ENCODE measurements around the gene CAMK1.
A peak's percentile ranks its signal among the peaks of the same experiment; 100 is the strongest.
"Not testable (repeated sequence)": the region's sequence is repeated elsewhere in the genome, so short reads cannot be mapped to it uniquely, and the experiment has no call there.

Gene CAMK1

GRCh38 chr3:9792405-9793160 lies 22.8 kb upstream of the CAMK1 start, which contains the start of the genes ARPC4 and TADA3:
TSS of gene ARPC4 (plus strand) at chr3:9793082. CDS start at chr3:9793122, 40 bp downstream.
TSS of gene TADA3 (minus strand) at chr3:9792473. CDS start at chr3:9791466, 1,007 bp downstream.
- DNase-seq, result peak; percentile 90 to 98 (median 96)

DNA sequence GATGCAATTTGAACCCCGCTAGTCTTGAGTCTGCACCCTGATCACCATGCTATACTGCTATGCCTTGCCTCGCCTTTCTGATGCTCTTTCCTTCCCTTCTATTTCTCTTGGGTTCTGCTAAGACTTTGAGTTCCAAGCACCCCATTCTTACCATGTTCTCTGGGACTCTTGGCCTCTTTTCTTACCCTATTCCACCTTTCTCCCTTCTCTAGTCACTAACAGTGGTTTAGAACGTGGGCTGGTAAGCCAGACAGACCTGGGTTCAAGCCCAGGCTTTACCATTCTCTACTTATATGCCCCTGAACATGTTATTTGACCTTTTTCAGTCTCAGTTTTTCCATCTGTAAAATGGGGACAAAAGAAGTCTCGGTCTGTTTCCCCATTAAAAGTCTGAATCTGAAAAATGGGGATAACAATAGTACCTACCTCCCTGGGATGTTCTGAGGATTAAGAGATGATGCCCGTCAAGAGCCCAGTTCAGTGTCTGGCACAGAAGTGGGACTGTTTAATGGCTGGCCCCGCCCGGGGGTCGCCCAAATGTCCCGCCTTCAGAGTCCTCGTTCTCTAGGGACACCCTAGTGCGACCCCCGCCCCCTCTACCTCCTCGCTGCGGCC lies 22.1 kb upstream of the CAMK1 start:
- no peak for DNase-seq

GRCh38 chr3:9791127-9791526 lies 21.4 kb upstream of the CAMK1 start:
- no peak for DNase-seq

GRCh38 chr3:9787714-9788113 lies 18.0 kb upstream of the CAMK1 start:
- no peak for DNase-seq

DNA sequence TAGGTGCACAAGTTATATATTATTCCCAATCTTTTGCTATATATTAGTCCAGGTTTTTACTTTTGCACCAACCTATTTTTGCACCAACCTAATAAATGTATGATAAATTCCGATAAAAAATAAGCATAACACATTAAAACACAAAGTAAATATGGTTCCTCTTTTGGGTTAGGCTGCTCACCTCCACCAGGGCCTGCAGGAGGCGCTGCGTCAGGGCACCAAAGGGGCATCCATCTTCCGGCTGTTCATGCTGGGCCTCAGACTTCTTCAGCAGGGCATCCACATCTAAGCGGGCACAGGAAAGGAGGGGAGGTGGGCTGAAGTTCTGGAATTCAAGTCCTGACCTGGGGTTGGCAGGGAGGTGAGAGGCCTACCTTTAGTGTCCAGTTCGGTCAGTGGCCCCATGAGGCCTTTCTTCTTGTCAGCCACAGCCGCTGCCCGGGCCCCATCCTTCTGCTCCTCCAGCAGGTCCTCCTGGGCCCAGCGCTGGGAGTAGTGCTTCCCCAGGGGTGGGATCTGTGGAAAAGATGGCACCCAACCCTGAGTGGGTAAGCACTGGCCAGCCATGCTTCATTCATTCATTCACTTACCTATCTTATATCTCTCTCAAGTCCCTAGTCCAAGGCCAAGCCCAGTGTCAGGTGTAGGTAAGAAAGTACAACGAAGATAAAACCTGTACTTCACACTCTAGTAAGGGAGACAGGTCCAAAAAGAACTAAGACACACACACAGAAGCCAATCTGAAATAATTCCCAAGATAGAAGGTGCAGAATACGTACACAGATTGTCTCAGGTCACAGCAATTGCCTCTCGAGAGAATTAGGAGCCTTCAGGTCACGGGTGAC lies 17.3 kb upstream of the CAMK1 start:
- no peak for DNase-seq

DNA sequence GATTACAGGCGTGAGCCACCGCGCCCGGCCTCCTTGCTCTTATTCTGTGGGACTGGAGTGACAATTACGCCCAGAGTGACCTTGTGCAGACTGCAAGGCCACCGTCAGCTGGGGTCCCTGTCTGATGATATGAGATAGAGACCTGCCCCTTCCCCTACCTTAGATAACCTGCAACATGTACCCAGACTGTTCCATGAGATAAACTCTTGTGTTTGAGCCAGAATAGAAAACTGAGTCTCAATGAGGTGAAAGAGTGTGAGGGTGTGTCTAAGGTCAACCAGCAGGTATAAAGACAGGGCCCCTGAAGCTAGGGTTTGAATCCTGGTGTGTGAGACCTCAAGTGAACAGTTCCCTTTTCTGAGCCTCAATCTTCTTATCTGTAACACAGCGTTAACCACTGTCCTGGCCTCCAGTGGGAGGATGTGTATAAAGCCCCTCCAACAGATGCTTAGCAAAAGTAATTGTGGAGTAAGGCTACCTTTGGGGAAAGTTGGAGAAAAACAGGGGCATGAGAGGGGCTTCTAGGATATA lies 16.5 kb upstream of the CAMK1 start:
- DNase-seq, result no peak

DNA sequence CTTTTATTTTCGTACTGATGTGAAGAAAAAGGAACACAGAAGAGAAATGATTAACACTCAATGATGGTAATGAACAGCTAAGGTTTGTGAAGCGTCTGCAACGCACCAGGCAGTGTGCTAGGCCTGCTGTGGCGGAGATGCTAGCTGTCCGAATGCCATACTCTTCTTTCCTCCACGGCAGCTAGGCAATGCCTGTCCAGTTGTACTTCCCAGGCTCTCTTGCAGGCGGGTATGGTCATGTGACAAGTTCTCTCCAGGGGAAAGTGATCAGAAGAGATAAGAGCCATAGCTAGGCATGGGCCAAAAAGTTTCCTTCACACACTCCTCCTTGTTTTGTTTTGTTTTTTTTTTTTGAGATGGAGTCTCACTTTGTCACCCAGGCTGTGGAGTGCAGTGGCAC lies 15.9 kb upstream of the CAMK1 start:
- DNase-seq, result no peak

DNA sequence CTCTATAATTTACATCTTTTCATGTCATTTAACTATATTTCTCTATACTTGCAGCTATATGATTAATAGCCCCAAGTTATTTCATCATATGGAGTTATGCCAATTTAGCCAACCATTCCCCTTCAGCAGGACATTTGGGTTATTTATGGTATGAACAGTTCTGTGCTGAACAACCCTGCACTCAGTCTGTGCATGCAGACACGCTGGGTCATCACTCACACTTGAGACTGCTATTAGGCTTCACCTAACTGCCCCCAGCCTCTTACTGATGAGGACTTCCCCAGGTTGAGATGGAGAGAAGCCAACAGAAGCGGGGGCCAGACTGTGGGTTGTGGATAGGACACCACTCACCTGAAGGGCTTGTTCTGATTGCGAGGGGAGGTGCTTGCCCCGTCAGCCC lies 15.2 kb upstream of the CAMK1 start:
- DNase-seq, result no peak

DNA sequence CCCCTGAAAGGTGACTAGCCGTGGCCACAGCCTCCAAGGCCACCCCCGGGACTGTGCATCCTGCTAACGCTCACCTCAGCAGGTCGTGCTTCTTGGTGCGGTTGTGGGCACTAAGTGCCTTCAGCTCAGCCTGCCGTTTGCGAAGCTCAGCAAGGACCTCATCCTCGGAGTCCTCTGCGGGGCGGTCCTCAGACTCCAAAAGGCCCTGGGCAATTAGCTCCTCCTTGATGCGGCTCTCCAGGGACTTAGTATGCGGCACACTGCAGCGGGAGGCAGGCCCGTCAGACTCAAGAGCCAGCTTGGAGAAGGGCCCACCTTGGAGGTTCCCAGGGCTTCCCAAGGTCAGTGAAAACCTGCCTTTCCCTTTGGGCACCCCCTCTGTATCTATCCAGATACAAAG lies 14.2 kb upstream of the CAMK1 start:
- peak in 1 of 14 donors; percentile 20 for DNase-seq

DNA sequence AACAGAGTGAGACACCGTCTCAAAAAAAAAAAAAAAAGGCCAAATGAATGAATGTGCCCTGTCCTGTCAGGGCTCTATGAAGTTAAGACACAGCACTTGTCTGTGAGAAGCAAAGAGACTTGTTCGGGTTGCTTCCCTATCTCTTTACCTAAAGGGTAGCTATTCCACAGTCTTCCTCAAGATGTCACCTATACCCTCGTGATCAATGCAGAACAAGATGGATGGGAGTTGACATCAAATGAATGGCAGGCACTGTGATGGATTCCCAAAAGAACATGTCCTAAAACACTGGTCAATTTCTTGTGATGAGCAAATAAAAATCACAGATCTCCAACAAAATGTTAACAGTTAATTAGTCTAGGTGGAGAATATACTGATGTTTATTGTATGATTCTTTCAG lies 13.0 kb upstream of the CAMK1 start:
- no peak for DNase-seq

DNA sequence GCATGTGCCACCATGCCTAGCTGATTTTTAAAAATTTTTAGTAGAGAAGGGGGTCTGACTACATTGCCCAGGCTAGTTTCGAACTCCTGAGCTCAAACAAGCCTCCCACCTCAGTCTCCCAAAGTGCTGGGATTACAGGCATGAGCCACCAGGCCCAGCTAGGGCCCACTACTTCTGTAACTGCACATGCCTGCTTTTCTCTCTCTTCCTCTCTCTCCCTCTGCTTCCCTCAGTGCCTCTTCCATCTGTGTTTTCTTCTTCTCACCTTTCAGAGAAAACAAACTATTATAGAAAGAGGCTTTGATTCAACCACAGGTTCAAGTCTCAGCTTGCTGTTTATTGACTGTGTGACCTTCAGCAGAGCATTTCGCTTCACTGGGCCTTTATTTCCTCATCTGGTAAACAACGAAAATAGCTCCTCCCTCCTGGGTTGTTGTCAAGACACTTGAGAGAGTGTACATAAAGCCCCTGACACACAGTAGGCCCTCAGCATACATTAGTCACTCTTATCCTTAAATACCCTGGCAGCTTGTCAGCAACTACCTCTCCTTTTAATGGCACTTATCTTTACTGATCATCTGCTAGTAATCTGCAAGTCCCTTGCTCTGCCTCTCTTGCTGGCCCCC lies 12.3 kb upstream of the CAMK1 start:
- DNase-seq, result no peak

DNA sequence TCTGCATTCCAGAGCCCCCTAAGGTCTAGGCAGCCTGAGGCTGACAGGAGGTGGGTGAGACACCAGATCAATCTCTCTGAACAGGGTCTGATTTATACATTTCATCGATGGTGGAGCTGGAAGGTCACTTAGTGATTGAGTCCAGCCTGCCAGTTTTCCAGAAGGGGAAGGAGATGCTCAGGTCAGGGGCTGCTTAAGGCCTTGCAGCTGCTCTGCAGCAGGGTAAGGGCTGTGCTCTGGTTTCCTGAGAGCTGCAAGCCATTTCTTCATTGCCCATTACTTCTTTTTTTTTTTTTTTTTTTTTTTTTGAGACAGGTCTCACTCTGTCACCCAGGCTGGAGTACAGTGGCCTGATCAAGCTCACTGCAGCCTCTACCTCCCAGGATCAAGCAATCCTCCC lies 11.8 kb upstream of the CAMK1 start:
- no peak for DNase-seq

GRCh38 chr3:9780910-9781309 lies 11.2 kb upstream of the CAMK1 start:
- no peak for DNase-seq

- no peak for DNase-seq
These were observed 10.7 kb upstream of the CAMK1 start for GRCh38 chr3:9780458-9780812.

GRCh38 chr3:9779721-9780457 lies 10.1 kb upstream of the CAMK1 start:
- peak in 7 of 14 donors; percentile 17 to 58 (median 40) for DNase-seq

DNA sequence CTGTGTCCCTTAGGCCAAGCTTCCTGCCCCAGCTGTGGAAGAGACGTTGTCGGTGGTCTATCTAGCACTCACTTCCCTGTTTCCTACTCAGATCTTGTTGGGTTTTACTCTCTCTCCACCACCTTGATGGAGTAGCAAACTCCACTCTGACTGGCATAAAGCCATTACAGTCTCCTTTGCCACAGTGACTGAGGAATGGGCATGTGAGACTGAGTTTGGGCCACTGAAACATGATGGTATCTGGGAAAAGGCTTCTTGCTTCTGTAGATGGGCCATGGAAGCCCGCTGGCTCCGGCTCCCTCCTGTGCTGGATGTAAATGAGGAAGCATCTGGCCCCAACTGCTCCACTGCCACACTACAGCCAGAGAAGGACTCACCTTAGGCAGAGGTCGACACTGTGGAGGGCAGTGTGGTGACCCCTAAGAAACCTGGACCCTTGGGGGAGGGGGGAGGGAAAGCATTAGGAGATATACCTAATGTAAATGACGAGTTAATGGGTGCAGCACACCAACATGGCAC lies 9.4 kb upstream of the CAMK1 start:
- no peak for DNase-seq

DNA sequence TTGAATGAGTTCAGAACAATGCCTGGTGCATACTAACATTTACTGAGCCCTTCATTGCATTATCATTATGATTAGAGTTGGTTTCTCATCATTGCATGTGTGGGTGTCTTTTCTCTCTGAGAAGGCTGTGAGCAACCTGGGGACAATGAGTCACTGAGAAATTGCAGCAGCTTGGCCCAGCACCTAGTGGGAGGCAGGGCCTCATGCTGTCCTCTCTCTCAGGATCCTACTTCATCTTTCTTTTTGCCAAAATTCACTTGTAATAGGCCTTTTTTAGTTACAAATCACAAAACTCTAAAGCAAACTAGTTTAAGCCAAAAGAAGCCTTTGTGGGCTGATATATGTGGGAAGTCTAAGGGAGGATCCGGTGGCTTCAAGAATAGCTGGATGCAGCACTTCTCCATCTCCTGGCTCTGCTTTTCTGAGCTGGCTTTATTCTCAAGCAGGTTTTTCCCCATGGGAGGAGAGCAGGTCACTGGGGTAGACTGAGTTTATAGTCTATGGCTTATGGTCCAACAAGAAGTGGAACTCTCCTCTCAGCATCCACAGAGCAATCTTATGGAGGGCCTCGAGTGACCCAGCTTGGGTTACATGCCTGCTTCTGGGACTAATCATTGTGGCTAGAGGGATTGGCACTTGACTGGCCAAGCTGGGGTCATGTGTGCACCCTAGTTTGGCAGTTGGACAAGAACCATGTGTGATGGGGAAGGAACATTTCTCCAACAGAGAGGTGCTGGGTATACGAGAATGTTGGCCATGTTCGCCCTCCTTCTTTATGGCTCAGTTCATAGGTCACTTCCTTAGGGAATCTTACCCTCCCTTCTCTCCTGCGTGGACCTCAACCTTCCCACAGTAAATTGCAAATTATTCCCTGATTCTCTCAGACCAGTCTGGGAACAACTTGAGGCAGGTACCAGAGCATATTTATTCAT lies 8.7 kb upstream of the CAMK1 start:
- peak in 1 of 14 donors; percentile 53 for DNase-seq

DNA sequence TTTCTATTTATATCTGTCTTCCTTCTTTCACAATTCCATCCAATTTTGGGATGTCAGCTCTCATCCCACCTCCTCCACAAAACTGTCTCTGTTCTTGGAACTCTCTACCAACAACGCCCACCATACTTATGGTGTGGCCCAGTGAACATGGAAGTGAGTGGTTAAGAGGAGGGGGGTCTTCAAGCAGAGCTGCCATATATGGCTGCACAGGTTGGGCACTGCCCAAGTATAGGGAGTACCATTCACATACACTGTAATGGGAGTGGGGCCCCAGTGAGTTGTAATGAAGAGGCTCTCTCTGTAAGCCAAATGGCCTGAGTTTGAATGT lies 7.9 kb upstream of the CAMK1 start:
- DNase-seq, result no peak

DNA sequence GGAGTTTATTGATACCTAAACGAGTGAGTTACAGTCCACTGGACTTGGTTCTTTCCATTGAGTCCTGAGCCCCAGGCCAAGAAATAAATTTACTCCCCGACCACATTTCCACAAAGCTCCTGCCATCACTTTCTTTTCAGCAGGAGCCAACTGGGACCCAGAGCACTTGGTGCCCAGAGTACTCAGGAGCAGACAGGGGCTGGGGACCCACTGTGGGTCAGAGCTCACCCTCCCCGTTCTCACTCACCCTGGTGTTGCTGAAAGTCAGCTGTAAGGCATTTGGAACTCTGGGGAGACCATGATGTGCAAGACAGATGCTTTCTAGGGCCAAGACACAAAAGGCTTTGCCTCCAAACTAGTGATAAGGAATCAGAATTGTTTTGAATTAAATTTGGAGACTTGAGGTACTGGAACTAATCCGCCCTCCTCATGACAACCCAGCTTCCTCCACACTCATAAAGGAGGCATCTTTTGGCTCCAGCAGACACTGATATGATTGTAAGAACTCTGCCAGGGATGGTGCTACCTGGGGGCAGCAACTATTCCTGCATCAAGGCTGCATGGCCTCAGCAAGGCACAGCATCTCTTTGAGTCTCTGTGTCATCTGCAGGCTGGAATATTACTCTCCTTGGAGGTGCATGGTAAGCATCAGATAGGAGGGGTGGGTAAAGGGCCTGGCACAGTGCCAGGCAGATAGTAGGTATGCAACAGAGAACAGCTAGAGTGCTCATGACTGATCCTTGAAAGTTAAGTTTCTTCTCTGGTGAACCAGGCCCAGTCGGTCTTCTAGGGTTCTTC lies 7.3 kb upstream of the CAMK1 start:
- DNase-seq, result no peak

- DNase-seq, result not testable (repeated sequence)
These were observed 1.3 kb upstream of the CAMK1 start for GRCh38 chr3:9771007-9771406.

Data from C1 segment of cervical spinal cord (tissue), 14 donors.